Aorta (tissue), 5 donors: ENCODE results near the gene TNRC18. TPM values are rescaled to one million over a fixed set of nuclear protein-coding genes. Genes with fewer than 3 reads are reported as not detected.

Experiments used
- ATAC-seq: fragments of 200-7000 bp; cut with Tn5 transposase; one replicate; pipeline ENCODE4 v1.9.1; 2022; ENCODE audit warnings: moderate library complexity; ENCODE audit not compliant: low FRiP score
- DNase-seq, 2 donors: peaks; one replicate each; pipeline ENCODE4 v3.0.0-alpha.2; 2020
- H3K27ac ChIP-seq, 2 donors: one replicate each; pipeline ENCODE4 v1.5.1; 2013; ENCODE audit warnings: low read length in 2 of 2, mild to moderate bottlenecking in 2 of 2, moderate library complexity in 2 of 2, control low read depth in 1 of 2, inconsistent platforms in 1 of 2, low read depth in 1 of 2
- H3K27me3 ChIP-seq, 2 donors: one replicate each; pipeline ENCODE4 v1.6.1; 2013; ENCODE audit warnings: control low read depth in 1 of 2, low read length in 1 of 2, mild to moderate bottlenecking in 1 of 2, moderate library complexity in 1 of 2; ENCODE audit not compliant: insufficient read depth in 2 of 2, control insufficient read depth in 1 of 2
- H3K36me3 ChIP-seq, 2 donors: one replicate each; pipeline ENCODE4 v1.6.1; 2013; ENCODE audit warnings: control low read depth in 1 of 2, low read length in 1 of 2, mild to moderate bottlenecking in 1 of 2; ENCODE audit not compliant: insufficient read depth in 2 of 2, control insufficient read depth in 1 of 2
- H3K4me1 ChIP-seq, 2 donors: one replicate each; pipeline ENCODE4 v1.6.1; 2013; ENCODE audit warnings: low read length in 2 of 2, control low read depth in 1 of 2, mild to moderate bottlenecking in 1 of 2, moderate library complexity in 1 of 2; ENCODE audit not compliant: insufficient read depth in 2 of 2, control insufficient read depth in 1 of 2
- H3K4me3 ChIP-seq, 2 donors: one replicate each; pipeline ENCODE4 v1.5.1; 2013; ENCODE audit warnings: low read length in 2 of 2, control low read depth in 1 of 2, mild to moderate bottlenecking in 1 of 2
- H3K9me3 ChIP-seq: one replicate; pipeline ENCODE4 v1.6.1; 2013; ENCODE audit warnings: mild to moderate bottlenecking, low read length; ENCODE audit not compliant: control insufficient read depth
- WGBS, 2 donors: extraction: QIAGEN DNeasy Blood & Tissue Kit; methylation state at CpG; one replicate each; pipeline ENCODE4 v1.1.7; 2013; 5-methylcytosine and 5-hydroxymethylcytosine counted together
- intact Hi-C, 2 donors: fragments of 100-400 bp; cut with DNase I; formaldehyde crosslinking; loops; one replicate each; pipeline versions ENCODE4 v1.14.2 to v1.15.0; 2022
- polyA plus RNA-seq, 2 donors: library from polyadenylated mRNA; stranded (reverse); fragments of 200-250 nt; gene quantifications; one replicate each; pipeline ENCODE4 v1.2.3, GENCODE V29; 2013
- total RNA-seq, 2 donors: library from RNA; stranded (reverse); fragmentation: NEBNext Ultra II Directional; extraction: Animal tissue kit (Norgen Biotek cat#: 25700); gene quantifications; one replicate each; pipeline ENCODE4 v1.2.1, GENCODE V29; 2021
- donor health status: healthy with polysubstance abuse.
- donor health status: Bipolar disorder and iron deficiency.
- donor health status: DM: no; HTN: no; CAD: no.
- donor health status: DM: no; HTN: no; CAD: no.
- donor health status: DM: yes; HTN: yes; CAD: no.

Gene TNRC18
- total and polyA plus RNA-seq, 4 donors = 41.8 to 132 (median 78.2) TPM

DNA sequence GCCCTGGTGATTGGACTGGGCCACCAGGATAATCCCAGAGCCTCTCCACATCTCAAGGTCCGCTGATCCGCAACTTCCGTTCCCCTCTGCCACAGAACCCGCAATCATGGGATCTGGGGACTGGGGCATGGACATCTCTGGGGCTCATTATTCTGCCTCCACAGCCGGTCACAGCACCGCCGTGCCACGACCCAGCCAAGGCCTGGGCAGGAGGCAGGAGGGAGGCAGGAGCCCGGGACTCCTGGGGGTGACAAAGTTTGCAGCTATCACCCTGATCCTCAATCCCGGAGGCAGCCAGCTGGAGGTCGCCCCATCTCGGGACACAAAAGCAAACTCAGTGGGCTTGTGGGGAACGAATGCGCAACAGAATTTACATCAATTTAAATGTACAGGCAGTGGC is 42.9 kb upstream of the TNRC18 start:
- DNase-seq (no peak), ATAC-seq (no peak)
- WGBS, 2 donors = 94 to 96% methylated on average over 14 of the region's 14 CpGs
- intact Hi-C loops = no loop called here
- H3K36me3 ChIP-seq = no peaks in the 10 kb centered on the region
- no peak overlapping the region for H3K4me3 ChIP-seq
- no peaks in the 10 kb centered on the region for H3K9me3 ChIP-seq
- H3K4me1 ChIP-seq = no peaks in the 10 kb centered on the region
- H3K27me3 ChIP-seq = no peaks in the 10 kb centered on the region
- no peak overlapping the region for H3K27ac ChIP-seq

DNA sequence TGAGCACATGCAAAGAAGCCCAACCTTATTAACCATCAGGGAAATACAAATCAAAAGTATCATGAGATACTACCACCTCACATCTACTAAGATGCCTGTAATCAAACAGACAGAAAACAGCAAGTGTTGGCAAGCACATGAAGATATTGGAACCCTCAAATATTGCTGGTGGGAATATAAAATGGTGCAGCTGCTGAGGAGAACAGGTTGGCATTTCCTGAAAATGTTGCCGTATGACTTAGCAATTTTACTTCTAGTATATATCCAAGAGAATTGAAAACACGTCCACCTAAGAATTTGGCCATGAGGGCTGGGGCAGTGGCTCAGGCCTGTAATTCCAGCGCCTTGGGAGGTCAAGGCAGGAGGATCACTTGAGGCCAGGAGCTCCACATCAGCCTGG is 39.4 kb upstream of the TNRC18 start:
- H3K27me3 ChIP-seq = no peaks in the 10 kb centered on the region
- no peak overlapping the region for H3K27ac ChIP-seq
- H3K9me3 ChIP-seq = no peaks in the 10 kb centered on the region
- ATAC-seq = no peak
- DNase-seq = no peak
- H3K36me3 ChIP-seq = no peaks in the 10 kb centered on the region
- intact Hi-C loops = no loop called here
- H3K4me1 ChIP-seq = no peaks in the 10 kb centered on the region
- 59 to 78% methylated on average over 3 of the region's 3 CpGs for WGBS, 2 donors
- no peak overlapping the region for H3K4me3 ChIP-seq

DNA sequence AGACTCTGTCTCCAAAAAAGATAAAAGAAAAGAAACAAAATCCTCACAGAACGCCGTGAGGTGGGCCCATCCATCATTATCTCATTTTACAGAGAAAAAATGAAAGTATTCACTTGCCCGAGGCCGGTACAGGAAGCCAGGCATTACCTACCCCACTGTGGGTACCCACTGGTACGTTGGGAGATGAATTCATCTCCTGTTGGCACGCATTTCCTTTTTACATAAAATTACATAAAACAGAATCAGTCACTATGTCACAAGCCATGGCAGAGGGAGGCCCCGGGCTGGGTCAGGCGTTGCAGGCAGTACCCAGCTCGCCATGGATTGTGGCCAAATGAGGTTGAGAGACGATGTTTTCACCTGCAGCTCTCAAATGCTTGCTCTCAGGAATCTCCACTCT is 38.6 kb upstream of the TNRC18 start:
- Histone ChIP-seq H3K4me1 (no peaks in the 10 kb centered on the region), H3K27ac (no peak overlapping the region), H3K9me3 (no peaks in the 10 kb centered on the region), H3K36me3 (no peaks in the 10 kb centered on the region), H3K27me3 (no peaks in the 10 kb centered on the region), H3K4me3 (no peak overlapping the region)
- DNase-seq (no peak), ATAC-seq (no peak)
- intact Hi-C loops = no loop called here
- WGBS, 2 donors = 91% methylated on average over 10 of the region's 10 CpGs

DNA sequence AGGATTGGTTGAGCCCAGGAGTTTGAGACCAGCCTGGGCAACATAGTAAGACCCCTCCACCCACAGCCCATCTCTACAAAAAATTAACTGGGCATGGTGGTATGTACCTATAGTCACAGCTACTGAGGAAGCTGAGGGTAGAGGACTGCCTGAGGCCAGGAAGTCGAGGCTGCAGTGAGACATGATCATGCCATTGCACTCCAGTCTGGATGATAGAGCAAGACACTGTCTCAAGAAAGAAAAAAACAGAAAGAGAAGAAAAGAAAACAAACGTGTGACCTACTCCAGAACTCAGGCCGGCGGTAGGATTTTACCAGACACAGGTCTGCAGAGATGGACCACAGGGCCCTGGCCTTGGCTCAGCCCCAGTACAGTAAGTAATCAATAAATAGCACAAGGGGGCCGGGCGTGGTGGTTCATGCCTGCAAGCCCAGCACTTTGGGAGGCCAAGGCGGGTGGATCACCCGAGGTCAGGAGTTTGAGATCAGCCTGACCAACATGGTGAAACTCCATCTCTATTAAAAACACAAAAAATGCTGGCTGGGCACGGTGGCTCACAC is 35.4 kb upstream of the TNRC18 start:
- 86 to 90% methylated on average over 9 of the region's 9 CpGs for WGBS, 2 donors
- ATAC-seq (no peak), DNase-seq (no peak)
- intact Hi-C loops = loop anchor here (10.0 kb wide), 2 partner anchors 94 to 214 kb away; no protein-coding TSS in a partner anchor
- H3K36me3 ChIP-seq = no peaks in the 10 kb centered on the region
- H3K9me3 ChIP-seq = no peaks in the 10 kb centered on the region
- H3K4me3 ChIP-seq = no peak overlapping the region
- no peaks in the 10 kb centered on the region for H3K4me1 ChIP-seq
- no peaks in the 10 kb centered on the region for H3K27me3 ChIP-seq
- H3K27ac ChIP-seq = no peak overlapping the region

DNA sequence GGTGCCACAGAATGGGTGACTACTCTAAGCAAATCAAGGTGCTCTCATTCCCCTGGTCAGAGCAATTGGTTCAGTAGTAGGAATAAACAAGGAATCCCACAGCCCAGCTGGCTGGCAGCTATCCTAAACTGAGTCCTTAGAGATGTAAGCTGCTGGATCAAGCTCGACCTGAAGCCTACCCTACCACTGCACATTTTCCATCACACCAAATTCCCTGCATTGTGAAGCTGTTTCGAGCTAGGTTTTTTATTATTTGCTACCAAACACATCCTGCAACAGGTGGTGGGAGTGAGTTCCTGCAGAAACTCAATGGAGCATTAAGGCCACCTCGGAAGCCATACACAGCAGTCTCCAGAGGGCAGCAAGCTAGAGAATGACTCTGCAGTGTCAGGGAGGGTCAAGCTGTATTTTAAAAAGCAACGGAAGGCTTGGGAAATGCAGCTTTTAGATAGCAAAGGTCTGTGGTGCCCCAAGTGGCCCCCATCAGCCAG is 33.7 kb upstream of the TNRC18 start:
- intact Hi-C loops = loop anchor here (10.0 kb wide), 2 partner anchors 92 to 212 kb away; no protein-coding TSS in a partner anchor
- Histone ChIP-seq H3K9me3 (no peaks in the 10 kb centered on the region), H3K27ac (peak overlapping the region in 1 of 2 donors; percentile 75), H3K4me3 (no peak overlapping the region), H3K27me3 (no peaks in the 10 kb centered on the region), H3K36me3 (no peaks in the 10 kb centered on the region), H3K4me1 (no peaks in the 10 kb centered on the region)
- ATAC-seq = no peak
- WGBS, 2 donors = 43 to 46% methylated on average over 4 of the region's 4 CpGs
- DNase-seq = no peak

DNA sequence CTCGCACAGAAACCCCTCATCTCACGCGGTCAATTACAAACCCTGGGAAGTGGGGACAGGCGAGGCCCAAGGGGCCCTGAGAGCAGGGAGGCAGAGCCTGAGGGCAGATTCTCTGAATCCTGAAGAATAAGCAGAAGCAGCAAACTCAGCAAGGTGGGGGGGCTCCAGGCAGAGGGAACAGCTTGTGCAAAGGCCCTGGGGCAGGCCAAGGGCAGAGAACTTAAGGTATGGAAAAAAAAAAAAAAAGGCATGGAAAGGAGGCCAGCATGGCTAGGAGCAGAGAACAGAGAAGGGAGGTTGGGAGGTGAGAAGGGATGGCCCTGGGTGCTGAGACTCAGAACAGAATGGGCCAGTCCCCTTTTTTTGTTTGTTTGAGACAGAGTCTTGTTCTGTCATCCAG is 32.8 kb upstream of the TNRC18 start:
- intact Hi-C loops = loop anchor here (10.0 kb wide), 2 partner anchors 92 to 212 kb away; no protein-coding TSS in a partner anchor
- Histone ChIP-seq H3K27ac (no peak overlapping the region), H3K27me3 (no peaks in the 10 kb centered on the region), H3K4me1 (no peaks in the 10 kb centered on the region), H3K4me3 (no peak overlapping the region), H3K36me3 (no peaks in the 10 kb centered on the region), H3K9me3 (no peaks in the 10 kb centered on the region)
- 97 to 99% methylated on average over 4 of the region's 4 CpGs for WGBS, 2 donors
- no peak for DNase-seq
- ATAC-seq = no peak

DNA sequence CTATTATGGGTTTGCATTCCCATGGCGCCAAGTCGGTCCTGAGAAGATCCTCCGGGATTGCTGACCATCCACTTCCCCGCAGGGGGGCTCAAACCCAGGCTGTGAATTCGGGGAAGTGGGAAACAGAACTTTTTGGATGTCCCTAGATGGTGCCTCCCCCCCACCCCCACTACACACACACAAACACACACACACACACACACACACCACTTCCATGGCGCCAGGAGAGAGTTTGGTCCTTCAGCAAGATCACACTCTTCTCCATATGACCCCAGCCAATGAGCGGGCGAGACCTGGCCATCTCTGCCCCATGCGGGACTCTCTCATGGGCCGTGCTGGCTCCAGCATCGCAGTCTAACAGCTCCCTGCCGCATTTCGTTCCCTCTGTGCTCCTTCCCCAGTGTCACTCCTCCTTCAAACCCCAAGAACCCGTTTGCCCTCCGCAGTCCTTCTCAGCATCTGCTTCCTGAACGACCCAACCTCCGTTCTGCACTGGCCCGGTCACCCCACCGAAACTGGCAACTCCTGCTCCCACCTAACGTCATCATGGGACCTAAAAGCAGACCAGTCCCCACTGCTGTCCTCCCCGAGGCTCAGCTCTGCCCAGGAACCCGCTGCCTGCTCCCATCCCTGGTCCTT is 32.1 kb upstream of the TNRC18 start:
- no peaks in the 10 kb centered on the region for H3K27me3 ChIP-seq
- H3K4me3 ChIP-seq = no peak overlapping the region
- H3K27ac ChIP-seq = no peak overlapping the region
- no peak for ATAC-seq
- H3K4me1 ChIP-seq = no peaks in the 10 kb centered on the region
- 90 to 93% methylated on average over 22 of the region's 22 CpGs for WGBS, 2 donors
- intact Hi-C loops = loop anchor here (10.0 kb wide), 2 partner anchors 91 to 211 kb away; no protein-coding TSS in a partner anchor
- H3K9me3 ChIP-seq = no peaks in the 10 kb centered on the region
- DNase-seq = no peak
- no peaks in the 10 kb centered on the region for H3K36me3 ChIP-seq

DNA sequence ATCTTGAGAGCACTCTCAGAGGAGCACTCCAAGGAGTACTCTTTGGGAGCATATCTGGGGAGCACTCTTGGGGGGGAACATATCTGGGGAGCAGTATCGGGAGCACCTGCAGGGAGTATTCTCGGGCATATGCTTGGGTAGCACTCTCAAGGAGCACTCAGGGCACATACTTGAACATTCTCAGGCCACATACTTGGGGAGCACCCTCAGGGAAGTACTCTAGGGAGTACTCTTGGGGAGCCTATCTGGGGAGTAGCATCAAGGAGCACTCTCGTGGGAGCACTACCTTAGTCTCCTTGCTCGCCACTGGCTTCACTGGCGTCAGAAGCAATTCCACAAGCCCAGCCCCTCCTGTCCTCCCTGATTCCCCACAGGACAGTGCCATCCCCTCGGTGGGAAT is 31.5 kb upstream of the TNRC18 start:
- DNase-seq (no peak), ATAC-seq (no peak)
- Histone ChIP-seq H3K4me1 (no peaks in the 10 kb centered on the region), H3K27ac (no peak overlapping the region), H3K36me3 (no peaks in the 10 kb centered on the region), H3K4me3 (no peak overlapping the region), H3K27me3 (no peaks in the 10 kb centered on the region), H3K9me3 (no peaks in the 10 kb centered on the region)
- WGBS, 2 donors = 85 to 88% methylated on average over 6 of the region's 6 CpGs
- intact Hi-C loops = loop anchor here (10.0 kb wide), 2 partner anchors 90 to 210 kb away; no protein-coding TSS in a partner anchor

DNA sequence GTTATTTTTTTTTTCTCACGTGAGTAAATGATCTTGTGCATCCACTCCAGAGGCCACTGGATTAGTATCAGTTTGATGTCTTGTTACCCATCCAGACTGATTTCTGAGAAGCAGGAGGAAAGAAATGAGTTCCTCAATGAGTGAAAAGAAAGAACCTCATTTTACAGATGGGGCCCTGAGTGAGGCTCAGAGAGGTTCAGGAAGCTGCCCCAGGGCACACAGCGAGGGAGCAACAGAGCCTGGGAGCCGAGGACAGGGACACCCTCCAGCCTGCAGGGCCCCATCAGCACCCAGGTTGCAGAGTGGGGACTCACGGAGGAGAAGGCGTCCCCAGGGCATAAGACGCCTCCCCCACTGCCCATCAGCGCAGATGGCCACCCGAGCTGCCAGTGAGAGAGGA is 30.9 kb upstream of the TNRC18 start:
- DNase-seq (no peak), ATAC-seq (no peak)
- intact Hi-C loops = loop anchor here (10.0 kb wide), 2 partner anchors 90 to 210 kb away; no protein-coding TSS in a partner anchor
- no peak overlapping the region for H3K4me3 ChIP-seq
- H3K4me1 ChIP-seq = no peaks in the 10 kb centered on the region
- H3K27ac ChIP-seq = no peak overlapping the region
- WGBS, 2 donors = 91 to 93% methylated on average over 8 of the region's 8 CpGs
- H3K36me3 ChIP-seq = no peaks in the 10 kb centered on the region
- no peaks in the 10 kb centered on the region for H3K27me3 ChIP-seq
- H3K9me3 ChIP-seq = no peaks in the 10 kb centered on the region
